ENCODE results near the gene SAA2.

DNA sequence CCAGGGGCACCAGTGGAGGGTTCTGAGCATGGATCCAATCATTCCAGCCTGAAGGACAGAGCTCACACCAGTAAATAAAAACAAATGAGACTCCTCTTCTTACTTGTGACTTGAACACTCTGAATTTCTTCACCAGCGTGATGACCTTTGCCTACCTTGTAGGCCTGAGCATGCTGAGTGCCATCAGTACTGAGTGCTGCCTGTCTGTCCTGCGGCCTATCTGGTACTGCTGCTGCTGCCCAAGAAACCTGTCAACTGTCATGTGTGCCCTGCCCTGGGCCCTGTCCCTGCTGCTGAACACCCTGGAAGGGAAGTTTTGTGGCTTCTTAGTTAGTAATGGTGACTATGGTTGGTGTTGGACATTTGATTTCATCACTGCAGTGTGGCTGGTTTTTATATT, 51.9 kb downstream of the SAA2 start:
- TF ChIP-seq, protein P1, sequence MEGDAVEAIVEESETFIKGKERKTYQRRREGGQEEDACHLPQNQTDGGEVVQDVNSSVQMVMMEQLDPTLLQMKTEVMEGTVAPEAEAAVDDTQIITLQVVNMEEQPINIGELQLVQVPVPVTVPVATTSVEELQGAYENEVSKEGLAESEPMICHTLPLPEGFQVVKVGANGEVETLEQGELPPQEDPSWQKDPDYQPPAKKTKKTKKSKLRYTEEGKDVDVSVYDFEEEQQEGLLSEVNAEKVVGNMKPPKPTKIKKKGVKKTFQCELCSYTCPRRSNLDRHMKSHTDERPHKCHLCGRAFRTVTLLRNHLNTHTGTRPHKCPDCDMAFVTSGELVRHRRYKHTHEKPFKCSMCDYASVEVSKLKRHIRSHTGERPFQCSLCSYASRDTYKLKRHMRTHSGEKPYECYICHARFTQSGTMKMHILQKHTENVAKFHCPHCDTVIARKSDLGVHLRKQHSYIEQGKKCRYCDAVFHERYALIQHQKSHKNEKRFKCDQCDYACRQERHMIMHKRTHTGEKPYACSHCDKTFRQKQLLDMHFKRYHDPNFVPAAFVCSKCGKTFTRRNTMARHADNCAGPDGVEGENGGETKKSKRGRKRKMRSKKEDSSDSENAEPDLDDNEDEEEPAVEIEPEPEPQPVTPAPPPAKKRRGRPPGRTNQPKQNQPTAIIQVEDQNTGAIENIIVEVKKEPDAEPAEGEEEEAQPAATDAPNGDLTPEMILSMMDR (conservative IDR thresholded peaks at IDR 0.05; ENCODE audit: low read length) = no peak
- no peak for TF ChIP-seq EZH2phosphoT487 (IDR thresholded peaks at IDR 0.05; ENCODE audit: borderline replicate concordance)
